A673 (cell line): ENCODE data around the gene ANO7.

Source experiments
- EZH2 ChIP-seq: fragments of 200-600 bp; sonication (generic); IDR thresholded peaks from 2 replicates; pipeline ENCODE4 v1.6.1; 2017; ENCODE audit warnings: borderline replicate concordance, low read depth, mild to moderate bottlenecking, mixed read lengths, antibody characterized with exemption, low read length; ENCODE audit not compliant: poor library complexity, severe bottlenecking
- TF ChIP-seq, protein P1 (sequence below): fragments of 300-800, 200-600 bp; sonication (generic); conservative IDR thresholded peaks from 2 replicates; pipeline ENCODE4 v1.5.1; 2017; ENCODE audit warnings: low read depth, mild to moderate bottlenecking, antibody characterized with exemption, low read length, moderate library complexity, mixed read lengths

DNA sequence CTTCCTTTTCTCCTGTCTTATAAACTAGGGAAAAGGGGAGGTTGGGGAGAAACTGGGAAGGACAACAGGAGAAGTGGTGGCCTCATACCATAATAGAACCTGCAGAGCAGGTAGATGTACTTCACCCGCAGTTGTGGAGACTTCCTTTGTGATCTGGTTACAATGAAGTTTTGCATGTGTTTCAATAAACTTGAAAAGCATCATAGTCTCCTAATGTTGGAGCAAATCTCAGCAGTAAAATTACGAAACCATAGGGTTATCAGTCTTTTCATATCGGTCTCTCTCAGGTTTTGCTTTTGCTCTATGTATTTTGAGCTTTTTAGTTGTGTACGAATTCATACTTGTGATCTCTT, 30.5 kb downstream of the ANO7 start:
- TF ChIP-seq, protein P1, sequence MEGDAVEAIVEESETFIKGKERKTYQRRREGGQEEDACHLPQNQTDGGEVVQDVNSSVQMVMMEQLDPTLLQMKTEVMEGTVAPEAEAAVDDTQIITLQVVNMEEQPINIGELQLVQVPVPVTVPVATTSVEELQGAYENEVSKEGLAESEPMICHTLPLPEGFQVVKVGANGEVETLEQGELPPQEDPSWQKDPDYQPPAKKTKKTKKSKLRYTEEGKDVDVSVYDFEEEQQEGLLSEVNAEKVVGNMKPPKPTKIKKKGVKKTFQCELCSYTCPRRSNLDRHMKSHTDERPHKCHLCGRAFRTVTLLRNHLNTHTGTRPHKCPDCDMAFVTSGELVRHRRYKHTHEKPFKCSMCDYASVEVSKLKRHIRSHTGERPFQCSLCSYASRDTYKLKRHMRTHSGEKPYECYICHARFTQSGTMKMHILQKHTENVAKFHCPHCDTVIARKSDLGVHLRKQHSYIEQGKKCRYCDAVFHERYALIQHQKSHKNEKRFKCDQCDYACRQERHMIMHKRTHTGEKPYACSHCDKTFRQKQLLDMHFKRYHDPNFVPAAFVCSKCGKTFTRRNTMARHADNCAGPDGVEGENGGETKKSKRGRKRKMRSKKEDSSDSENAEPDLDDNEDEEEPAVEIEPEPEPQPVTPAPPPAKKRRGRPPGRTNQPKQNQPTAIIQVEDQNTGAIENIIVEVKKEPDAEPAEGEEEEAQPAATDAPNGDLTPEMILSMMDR: no peak; the same call in 1 of the 2 replicates
- TF ChIP-seq EZH2: no peak
